Left kidney (tissue), 2 donors: ENCODE results near the gene DPYD. TPM values are rescaled to one million over a fixed set of nuclear protein-coding genes. Genes with fewer than 3 reads are reported as not detected.

Experiments
- DNase-seq: peaks from one replicate; pipeline ENCODE4 v3.0.0-alpha.2; 2013
- polyA plus RNA-seq: library from polyadenylated mRNA; unstranded; fragments of 120-200 nt; gene quantifications from one replicate; pipeline ENCODE4 v1.2.1, GENCODE V29; 2013; ENCODE audit not compliant: insufficient read length

Gene DPYD
- polyA plus RNA-seq, 1 donor = 11.9 TPM

- DNase-seq = no peak
Observed at GRCh38 chr1:97711858-97712257, 209.0 kb downstream of the DPYD start.

GRCh38 chr1:97693601-97694000, 227.2 kb downstream of the DPYD start:
- no peak for DNase-seq

- DNase-seq = no peak
Observed at GRCh38 chr1:97691325-97691724, 229.5 kb downstream of the DPYD start.

- DNase-seq = no peak
Observed at GRCh38 chr1:97685360-97685759, 235.5 kb downstream of the DPYD start.

GRCh38 chr1:97680894-97681293, 239.9 kb downstream of the DPYD start:
- no peak for DNase-seq

- no peak for DNase-seq
Observed at GRCh38 chr1:97680470-97680869, 240.4 kb downstream of the DPYD start.

GRCh38 chr1:97677702-97678101, 243.1 kb downstream of the DPYD start:
- no peak for DNase-seq

- DNase-seq = no peak
Observed at GRCh38 chr1:97674517-97674916, 246.3 kb downstream of the DPYD start.

GRCh38 chr1:97668945-97669344, 251.9 kb downstream of the DPYD start:
- DNase-seq = no peak

- no peak for DNase-seq
Observed at GRCh38 chr1:97660431-97661105, 260.3 kb downstream of the DPYD start.

- DNase-seq = no peak
Observed at GRCh38 chr1:97654876-97655585, 265.8 kb downstream of the DPYD start.

GRCh38 chr1:97651250-97651649, 269.6 kb downstream of the DPYD start:
- DNase-seq = no peak

GRCh38 chr1:97649591-97649990, 271.2 kb downstream of the DPYD start:
- DNase-seq = no peak

GRCh38 chr1:97647776-97648175, 273.1 kb downstream of the DPYD start:
- DNase-seq = no peak

- no peak for DNase-seq
Observed at GRCh38 chr1:97646071-97646470, 274.8 kb downstream of the DPYD start.

- no peak for DNase-seq
Observed at GRCh38 chr1:97640677-97641076, 280.2 kb downstream of the DPYD start.

- no peak for DNase-seq
Observed at GRCh38 chr1:97636941-97637340, 283.9 kb downstream of the DPYD start.

GRCh38 chr1:97634758-97635157, 286.1 kb downstream of the DPYD start:
- DNase-seq = no peak

GRCh38 chr1:97632776-97633175, 288.1 kb downstream of the DPYD start:
- no peak for DNase-seq

- peak; percentile 7 for DNase-seq
Observed at GRCh38 chr1:97632075-97632474, 288.8 kb downstream of the DPYD start.

- peak; percentile 5 for DNase-seq
Observed at GRCh38 chr1:97630948-97631347, 289.9 kb downstream of the DPYD start.

GRCh38 chr1:97630281-97630680, 290.6 kb downstream of the DPYD start:
- DNase-seq = no peak

GRCh38 chr1:97623220-97623619, 297.6 kb downstream of the DPYD start:
- no peak for DNase-seq

GRCh38 chr1:97621955-97622354, 298.9 kb downstream of the DPYD start:
- DNase-seq = no peak
